ENCODE measurements around the gene TMED1.

TMED1 gene

GRCh38 chr19:10808937-10809649 lies 26.9 kb downstream of the TMED1 start:
- DNase-seq = peak in 1 of 2 experiments; percentile 9

GRCh38 chr19:10805758-10806247 lies 30.2 kb downstream of the TMED1 start:
- no peak for DNase-seq

- DNase-seq = no peak
Observed at GRCh38 chr19:10805065-10805757, 30.8 kb downstream of the TMED1 start.

GRCh38 chr19:10803252-10803651 lies 32.8 kb downstream of the TMED1 start:
- DNase-seq = no peak

GRCh38 chr19:10802479-10802878 lies 33.5 kb downstream of the TMED1 start:
- DNase-seq = no peak

GRCh38 chr19:10800488-10800887 lies 35.5 kb downstream of the TMED1 start:
- no peak for DNase-seq

- no peak for DNase-seq
Observed at GRCh38 chr19:10797541-10798256, 38.3 kb downstream of the TMED1 start.

- DNase-seq = no peak
Observed at GRCh38 chr19:10797078-10797477, 38.9 kb downstream of the TMED1 start.

GRCh38 chr19:10796653-10797052 lies 39.4 kb downstream of the TMED1 start:
- DNase-seq = no peak

- DNase-seq = no peak
Observed at GRCh38 chr19:10789866-10790265, 46.1 kb downstream of the TMED1 start.

- DNase-seq = no peak
Observed at GRCh38 chr19:10788146-10788545, 47.9 kb downstream of the TMED1 start.

- DNase-seq = no peak
Observed at GRCh38 chr19:10784257-10784656, 51.8 kb downstream of the TMED1 start.

- DNase-seq = no peak
Observed at GRCh38 chr19:10782795-10783194, 53.2 kb downstream of the TMED1 start.

Measured in SW 1271 (cell line).